HG02642 (cell line): Measurements from ENCODE around the gene HSPA12A.

Source experiments
- ATAC-seq: cut with Tn5 transposase; IDR thresholded peaks from one replicate; pipeline ENCODE4 v1.9.1; 2021; ENCODE audit warnings: mild to moderate bottlenecking; ENCODE audit not compliant: unreplicated experiment, poor library complexity

The HSPA12A gene

GRCh38 chr10:116771101-116771958, 29.0 kb upstream of the HSPA12A start:
- no peak for ATAC-seq

- ATAC-seq, result no peak
Observed at GRCh38 chr10:116770281-116770680, 27.9 kb upstream of the HSPA12A start.

DNA sequence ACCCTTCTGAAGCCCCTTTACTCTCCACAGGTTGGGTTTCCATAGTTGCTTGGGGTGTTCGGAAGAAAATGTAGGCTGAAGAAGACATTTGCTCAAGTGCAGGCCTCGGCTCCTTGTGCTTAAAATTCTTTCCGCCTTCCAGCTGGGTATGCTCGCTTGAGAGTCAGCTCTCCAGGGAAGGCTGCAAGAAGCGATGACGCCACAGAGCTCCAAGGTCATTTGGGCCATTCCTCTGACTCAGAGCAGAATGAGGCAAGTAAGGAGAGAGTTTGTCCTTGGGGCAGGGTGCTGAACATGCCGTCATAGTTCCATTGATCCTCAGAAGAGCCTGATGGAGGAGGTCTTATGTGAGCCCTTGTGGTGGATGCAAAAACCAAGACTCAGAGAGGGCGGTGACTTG, 27.4 kb upstream of the HSPA12A start:
- ATAC-seq, result no peak

- ATAC-seq, result no peak
Observed at GRCh38 chr10:116769368-116769767, 27.0 kb upstream of the HSPA12A start.

DNA sequence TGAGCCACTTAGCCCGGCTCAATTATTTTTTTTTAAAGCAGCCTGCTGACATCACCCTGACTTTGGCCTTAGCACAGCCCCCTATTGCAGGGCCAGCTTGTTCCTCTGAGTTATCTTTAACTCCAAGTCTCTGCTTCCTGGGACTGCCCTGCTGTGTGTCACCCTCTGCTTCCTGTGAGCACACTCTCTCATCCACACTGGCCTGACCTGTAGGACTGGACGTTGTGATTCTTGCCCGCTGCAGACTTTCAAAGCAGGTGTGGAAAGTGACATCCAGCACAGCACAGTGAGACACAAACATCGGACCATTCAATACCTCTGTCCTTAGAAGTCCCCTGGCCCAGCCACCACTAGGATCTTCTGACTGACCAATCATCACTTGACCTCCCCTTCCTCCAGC, 26.4 kb upstream of the HSPA12A start:
- no peak for ATAC-seq

DNA sequence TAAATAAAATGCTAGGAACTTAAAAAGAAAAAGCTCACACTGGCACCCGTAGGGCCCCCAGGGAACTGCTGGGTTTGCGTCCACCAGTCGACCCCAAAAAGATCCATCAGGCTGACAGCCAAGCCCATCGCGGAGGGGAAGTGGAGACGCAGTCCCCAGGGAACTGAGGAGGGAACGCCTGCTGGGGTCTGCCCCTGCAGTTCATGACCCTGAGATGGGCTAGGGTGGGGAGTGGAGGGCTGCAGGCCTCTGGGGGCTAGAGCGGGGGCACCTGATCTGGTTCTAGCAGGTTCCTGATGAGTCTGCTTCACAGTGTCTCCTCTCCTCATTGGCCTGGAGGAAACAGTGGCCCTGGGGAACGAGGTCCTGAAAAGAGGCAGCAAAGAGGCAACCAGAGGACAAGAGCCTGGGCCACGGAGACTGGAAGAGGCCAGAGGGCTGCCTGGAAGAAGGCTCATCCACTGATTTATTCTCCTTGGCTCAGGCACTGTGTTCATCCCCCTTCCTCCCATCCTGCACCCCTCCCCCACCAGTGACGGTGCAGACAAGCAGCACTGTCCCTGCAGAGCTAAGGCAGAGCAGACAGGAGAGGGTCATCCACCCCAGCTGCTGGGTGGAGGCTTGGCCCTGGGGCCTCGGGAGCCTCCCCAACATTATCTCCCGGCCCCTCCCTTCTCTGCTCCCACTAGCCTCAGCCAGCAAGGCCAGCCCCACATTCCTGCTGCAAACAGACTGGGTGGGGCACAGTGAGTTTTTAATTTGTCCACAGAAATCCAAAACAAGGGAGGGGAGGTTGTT, 24.7 kb upstream of the HSPA12A start:
- no peak for ATAC-seq

DNA sequence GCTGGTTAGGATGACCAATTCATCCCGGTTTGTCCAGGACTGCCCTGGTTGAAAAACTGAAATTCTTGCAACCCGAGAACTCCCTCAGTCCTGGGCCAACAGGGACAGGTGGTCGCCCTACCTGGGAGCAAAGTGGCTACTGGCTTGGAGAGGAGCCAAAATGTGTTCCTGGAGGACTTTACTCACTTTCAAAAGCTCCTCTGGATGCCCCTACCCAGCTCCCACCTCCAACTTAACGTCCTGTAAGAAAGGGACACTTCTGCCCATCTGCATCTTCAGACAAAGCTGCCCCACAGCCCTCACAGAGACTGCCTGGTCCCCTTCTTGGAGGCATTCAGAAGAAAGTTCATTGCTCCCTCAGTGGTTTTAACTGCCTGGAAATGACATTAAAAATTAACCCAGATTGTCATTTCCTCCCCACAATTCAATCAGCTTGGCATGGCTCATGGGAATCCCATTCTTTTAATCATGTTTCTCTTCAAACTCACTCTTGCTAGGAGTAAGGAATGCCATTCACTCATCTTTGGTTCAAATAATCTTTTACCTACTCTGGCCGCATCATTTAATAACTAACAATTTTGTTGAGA, 24.0 kb upstream of the HSPA12A start:
- no peak for ATAC-seq

- no peak for ATAC-seq
Observed at GRCh38 chr10:116765648-116766081, 23.3 kb upstream of the HSPA12A start.

GRCh38 chr10:116764979-116765378, 22.6 kb upstream of the HSPA12A start:
- no peak for ATAC-seq

DNA sequence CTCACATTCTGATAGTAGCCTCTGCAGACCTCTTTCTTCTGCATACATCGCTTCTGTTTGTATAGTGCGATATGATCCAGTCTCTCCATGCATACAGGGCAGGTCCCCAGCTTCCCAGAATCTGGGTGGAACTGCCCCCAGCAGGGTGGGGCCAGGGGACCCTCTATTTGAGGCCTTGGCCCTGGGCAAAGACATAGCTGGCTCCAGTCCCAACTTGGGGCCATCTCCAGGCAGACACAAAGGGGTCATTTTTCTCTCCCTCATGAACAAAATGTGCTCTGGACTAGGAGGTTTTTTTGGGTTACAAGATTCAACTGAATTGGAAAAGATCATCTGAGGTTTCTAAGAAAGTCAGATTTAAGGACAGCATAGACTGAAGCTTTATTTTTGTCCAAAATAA, 21.1 kb upstream of the HSPA12A start:
- ATAC-seq, result no peak

DNA sequence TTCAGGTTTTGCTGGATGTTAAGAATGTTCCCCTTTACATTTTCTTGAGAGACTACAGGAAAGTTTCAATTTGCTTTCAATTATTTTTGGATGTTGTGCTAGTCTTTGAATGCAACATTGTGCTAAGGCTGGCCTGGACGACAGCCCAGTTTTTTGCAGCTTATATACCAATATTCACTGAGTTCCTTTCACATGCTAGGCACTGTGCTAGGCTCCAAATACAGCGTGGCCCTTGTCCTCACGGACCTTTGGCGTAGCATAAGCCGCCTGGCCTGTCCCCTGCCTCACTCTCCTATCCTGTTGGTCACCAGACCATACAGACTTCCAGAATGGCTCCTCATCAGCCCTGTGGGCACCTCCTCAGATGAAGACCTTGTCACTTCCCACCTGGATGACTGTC, 19.5 kb upstream of the HSPA12A start:
- no peak for ATAC-seq

- no peak for ATAC-seq
Observed at GRCh38 chr10:116760919-116761318, 18.6 kb upstream of the HSPA12A start.

DNA sequence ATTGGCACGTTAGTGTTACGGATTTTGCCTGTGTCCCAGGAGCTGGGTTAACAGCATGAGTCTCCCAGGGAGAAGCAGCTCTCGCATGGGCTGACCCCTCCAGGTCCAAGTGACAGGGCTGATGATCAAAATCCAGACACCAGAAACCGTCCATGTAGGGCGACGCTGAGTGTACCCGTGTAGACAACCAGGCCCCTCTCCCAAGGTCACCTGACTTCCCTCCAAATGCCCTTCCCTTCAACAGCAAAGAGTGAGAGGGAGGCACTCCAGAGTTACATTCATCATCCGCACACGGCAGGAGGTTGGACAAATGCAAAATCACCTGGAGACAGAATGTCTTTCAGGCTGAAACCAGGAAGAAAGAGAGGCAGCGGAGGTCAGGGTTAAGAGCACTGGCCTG, 14.9 kb upstream of the HSPA12A start:
- ATAC-seq, result no peak

DNA sequence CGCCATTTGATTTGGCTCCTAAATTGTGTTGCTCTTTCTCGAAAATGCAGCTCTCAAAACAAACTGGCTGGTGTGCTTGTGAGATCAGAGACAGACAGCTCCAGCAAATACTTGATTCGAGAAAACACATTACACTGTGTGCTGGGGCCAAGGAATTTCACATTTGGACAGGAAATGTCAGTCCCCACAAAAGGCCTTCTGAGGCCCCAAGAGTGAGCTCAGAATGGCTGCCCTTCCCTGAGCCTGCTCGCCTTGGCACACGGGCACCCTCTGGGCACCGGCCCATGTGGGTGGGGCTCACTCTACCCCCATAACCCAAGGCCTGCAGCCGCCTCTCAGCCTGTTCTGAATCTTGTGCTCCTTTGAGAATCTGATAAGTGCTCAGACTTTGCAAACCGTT, 13.9 kb upstream of the HSPA12A start:
- ATAC-seq, result no peak

- no peak for ATAC-seq
Observed at GRCh38 chr10:116753759-116754158, 11.4 kb upstream of the HSPA12A start.

DNA sequence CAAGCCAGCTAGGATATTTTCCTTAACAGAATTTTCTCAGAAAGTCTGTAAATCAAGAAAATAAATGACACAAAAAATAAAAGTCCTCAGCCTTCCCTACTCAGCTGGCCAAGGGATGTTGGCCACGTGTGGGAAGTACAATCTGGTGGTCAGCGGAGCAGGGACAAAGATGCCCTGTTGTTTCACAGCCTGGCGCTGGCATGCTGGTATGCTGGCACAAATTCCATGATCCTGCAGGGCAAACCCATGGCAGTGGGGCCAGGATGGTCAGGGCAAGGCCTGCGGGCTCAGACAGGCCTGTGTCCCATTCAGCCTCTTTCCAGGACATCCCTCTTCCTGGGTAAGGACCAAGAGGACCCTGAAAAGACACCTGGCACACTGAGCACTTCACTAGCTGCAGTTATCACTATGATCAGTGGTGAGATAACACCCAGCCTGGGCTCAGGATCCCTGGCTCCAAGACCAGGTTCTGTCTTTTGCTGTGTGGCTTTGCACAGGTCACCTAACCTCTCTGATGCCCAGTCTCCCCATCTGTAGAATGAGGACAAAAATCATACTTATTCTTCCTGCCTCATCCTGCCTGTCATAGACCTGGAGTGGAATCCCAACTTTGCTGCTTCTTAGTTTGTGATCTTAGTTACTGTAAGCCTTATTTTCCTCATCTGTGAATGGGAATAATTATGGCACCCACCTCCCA, 10.8 kb upstream of the HSPA12A start:
- no peak for ATAC-seq

- no peak for ATAC-seq
Observed at GRCh38 chr10:116752563-116752962, 10.2 kb upstream of the HSPA12A start.

- no peak for ATAC-seq
Observed at GRCh38 chr10:116748471-116748870, 6.1 kb upstream of the HSPA12A start.

GRCh38 chr10:116748041-116748440, 5.7 kb upstream of the HSPA12A start:
- ATAC-seq, result no peak

DNA sequence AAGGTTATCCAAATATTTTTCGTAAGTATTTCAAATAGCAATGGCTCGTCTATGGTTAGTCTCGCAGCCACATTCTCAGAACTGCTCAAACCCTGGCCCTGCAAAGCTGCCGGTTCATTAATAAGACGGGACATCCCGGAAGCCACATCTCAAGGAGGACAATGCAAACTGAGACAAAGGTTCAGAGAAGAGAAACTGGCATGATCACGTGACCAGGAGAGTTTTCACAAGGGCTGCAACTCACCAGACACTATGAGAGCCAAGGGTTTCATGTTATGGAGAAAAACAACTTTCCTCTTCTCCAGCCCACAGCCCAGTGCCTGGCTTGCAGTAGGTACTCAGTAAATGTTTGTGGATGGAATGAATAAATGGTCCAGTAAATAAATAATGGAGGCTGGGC, 5.0 kb upstream of the HSPA12A start:
- no peak for ATAC-seq

GRCh38 chr10:116744885-116745284, 2.5 kb upstream of the HSPA12A start:
- ATAC-seq, result no peak
